Measurements from ENCODE around the gene TENM4. TPM values are rescaled to one million over a fixed set of nuclear protein-coding genes. Genes with fewer than 3 reads are reported as not detected.

The TENM4 gene
- total RNA-seq, 2 donors from 2014 or later = 68.2 to 130 TPM

DNA sequence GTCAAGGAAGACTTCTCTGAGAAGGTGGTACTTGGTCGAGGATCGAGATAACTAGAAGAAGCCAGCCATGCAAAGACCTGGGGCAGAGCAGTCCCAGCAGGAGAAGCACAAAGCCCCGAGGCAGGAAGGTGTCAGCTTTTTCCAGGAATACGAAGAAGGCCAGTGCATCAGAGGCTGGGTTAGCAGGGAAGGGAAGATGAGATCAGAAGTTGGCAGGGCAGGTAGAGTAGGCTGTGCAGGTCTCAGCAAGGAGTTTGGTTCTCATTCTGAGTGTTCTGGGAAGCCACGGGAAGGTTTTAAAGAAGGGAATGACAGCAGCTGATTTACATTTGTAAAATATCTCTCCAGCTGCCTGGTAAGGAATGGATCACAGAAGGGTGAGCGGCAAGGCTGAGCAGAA is 111.3 kb downstream of the TENM4 start:
- H3K27me3 Mint-ChIP-seq (ENCODE audit: insufficient read depth) = no peaks in the 10 kb centered on the region
- H3K27ac Mint-ChIP-seq = no peak overlapping the region
- H3K9me3 ChIP-seq (ENCODE audit: control insufficient read depth, low read length) = no peaks in the 10 kb centered on the region
- H3K4me1 ChIP-seq (ENCODE audit: control insufficient read depth, insufficient read depth, low read length) = no peaks in the 10 kb centered on the region
- no peak overlapping the region for H3K4me3 ChIP-seq (ENCODE audit: low read length)
- H3K27me3 ChIP-seq (ENCODE audit: control insufficient read depth, insufficient read depth, low read length, poor library complexity, severe bottlenecking) = no peaks in the 10 kb centered on the region
- TF ChIP-seq, protein P1, sequence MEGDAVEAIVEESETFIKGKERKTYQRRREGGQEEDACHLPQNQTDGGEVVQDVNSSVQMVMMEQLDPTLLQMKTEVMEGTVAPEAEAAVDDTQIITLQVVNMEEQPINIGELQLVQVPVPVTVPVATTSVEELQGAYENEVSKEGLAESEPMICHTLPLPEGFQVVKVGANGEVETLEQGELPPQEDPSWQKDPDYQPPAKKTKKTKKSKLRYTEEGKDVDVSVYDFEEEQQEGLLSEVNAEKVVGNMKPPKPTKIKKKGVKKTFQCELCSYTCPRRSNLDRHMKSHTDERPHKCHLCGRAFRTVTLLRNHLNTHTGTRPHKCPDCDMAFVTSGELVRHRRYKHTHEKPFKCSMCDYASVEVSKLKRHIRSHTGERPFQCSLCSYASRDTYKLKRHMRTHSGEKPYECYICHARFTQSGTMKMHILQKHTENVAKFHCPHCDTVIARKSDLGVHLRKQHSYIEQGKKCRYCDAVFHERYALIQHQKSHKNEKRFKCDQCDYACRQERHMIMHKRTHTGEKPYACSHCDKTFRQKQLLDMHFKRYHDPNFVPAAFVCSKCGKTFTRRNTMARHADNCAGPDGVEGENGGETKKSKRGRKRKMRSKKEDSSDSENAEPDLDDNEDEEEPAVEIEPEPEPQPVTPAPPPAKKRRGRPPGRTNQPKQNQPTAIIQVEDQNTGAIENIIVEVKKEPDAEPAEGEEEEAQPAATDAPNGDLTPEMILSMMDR (conservative IDR thresholded peaks at IDR 0.05) = no peak
- peaks cover 4% of the 10 kb centered on the region for H3K36me3 Mint-ChIP-seq (ENCODE audit: low read depth)
- H3K9ac ChIP-seq (ENCODE audit: extremely low read depth, low read length, poor library complexity, severe bottlenecking) = no peak overlapping the region
- H3K9me3 Mint-ChIP-seq = no peaks in the 10 kb centered on the region
- peaks cover 35% of the 10 kb centered on the region for H3K4me1 Mint-ChIP-seq
- no peak overlapping the region for H3K27ac ChIP-seq (ENCODE audit: low read depth, low read length)
- WGBS, 2 experiments (ENCODE audit: insufficient coverage in 1 of 2, insufficient read length in 1 of 2) = 73 to 89% methylated on average over 5 to 6 of the region's 6 CpGs
- H3K4me3 Mint-ChIP-seq = no peak overlapping the region
- no peaks in the 10 kb centered on the region for H3K36me3 ChIP-seq (ENCODE audit: control insufficient read depth, insufficient read depth, low read length)
- DNase-seq = no peak

DNA sequence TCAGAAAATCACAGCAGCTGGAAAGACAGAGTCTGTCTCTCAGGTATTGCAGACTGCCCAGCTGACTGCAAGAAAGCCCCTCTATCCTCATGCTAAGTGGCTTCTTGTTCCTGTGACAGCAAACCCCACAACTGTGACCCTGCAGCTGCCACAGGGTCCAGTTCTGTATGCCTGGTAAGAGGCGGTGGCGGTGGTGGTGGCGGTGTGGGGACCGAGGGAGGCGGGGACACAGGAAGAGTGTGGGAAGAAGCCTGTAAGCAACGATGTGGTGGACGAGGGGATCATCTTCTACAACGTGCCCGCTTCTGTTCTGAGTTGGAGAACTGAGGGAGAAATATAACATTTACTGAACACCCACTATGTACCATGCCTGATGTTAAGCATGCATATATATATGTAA is 112.4 kb downstream of the TENM4 start:
- Histone ChIP-seq H3K27ac (ENCODE audit: low read depth, low read length) (no peak overlapping the region), H3K4me3 (ENCODE audit: low read length) (no peak overlapping the region), H3K9ac (ENCODE audit: extremely low read depth, low read length, poor library complexity, severe bottlenecking) (no peak overlapping the region), H3K9me3 (ENCODE audit: control insufficient read depth, low read length) (no peaks in the 10 kb centered on the region), H3K4me1 (ENCODE audit: control insufficient read depth, insufficient read depth, low read length) (no peaks in the 10 kb centered on the region), H3K36me3 (ENCODE audit: control insufficient read depth, insufficient read depth, low read length) (no peaks in the 10 kb centered on the region), H3K27me3 (ENCODE audit: control insufficient read depth, insufficient read depth, low read length, poor library complexity, severe bottlenecking) (no peaks in the 10 kb centered on the region)
- H3K27me3 Mint-ChIP-seq (ENCODE audit: insufficient read depth) = no peaks in the 10 kb centered on the region
- H3K9me3 Mint-ChIP-seq = no peaks in the 10 kb centered on the region
- 86% methylated on average over 9 of the region's 9 CpGs; no CpG with 5 or more reads in 1 of the 2 experiments for WGBS, 2 experiments (ENCODE audit: insufficient coverage in 1 of 2, insufficient read length in 1 of 2)
- TF ChIP-seq, protein P1 (conservative IDR thresholded peaks at IDR 0.05) = no peak
- H3K27ac Mint-ChIP-seq = no peak overlapping the region
- H3K36me3 Mint-ChIP-seq (ENCODE audit: low read depth) = peaks cover 4% of the 10 kb centered on the region
- no peak overlapping the region for H3K4me3 Mint-ChIP-seq
- H3K4me1 Mint-ChIP-seq = peaks cover 29% of the 10 kb centered on the region
- DNase-seq = no peak

DNA sequence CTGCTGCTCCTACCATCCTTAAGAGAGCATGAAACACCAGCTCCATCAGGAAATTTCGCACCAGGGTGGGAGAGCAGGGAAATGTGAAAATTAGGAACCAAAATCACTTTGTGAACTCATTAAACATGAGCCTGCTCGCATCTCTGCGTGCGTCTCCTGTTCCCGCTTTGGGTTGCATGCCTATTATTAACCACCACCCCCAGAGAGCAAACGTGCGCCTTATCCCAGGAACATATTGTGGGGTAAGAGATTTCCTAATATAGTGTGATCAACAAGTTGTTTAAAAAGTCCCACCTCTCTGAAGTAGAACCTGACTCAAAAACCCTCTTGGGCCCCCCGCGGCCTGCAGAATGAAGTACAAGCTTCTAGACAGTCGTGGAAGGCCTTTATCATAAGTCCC is 115.0 kb downstream of the TENM4 start:
- H3K36me3 ChIP-seq (ENCODE audit: control insufficient read depth, insufficient read depth, low read length) = no peaks in the 10 kb centered on the region
- peaks cover 20% of the 10 kb centered on the region for H3K4me1 Mint-ChIP-seq
- no peak overlapping the region for H3K27ac ChIP-seq (ENCODE audit: low read depth, low read length)
- no peak overlapping the region for H3K9ac ChIP-seq (ENCODE audit: extremely low read depth, low read length, poor library complexity, severe bottlenecking)
- DNase-seq = no peak
- H3K36me3 Mint-ChIP-seq (ENCODE audit: low read depth) = peaks cover 4% of the 10 kb centered on the region
- no peak overlapping the region for H3K27ac Mint-ChIP-seq
- no peaks in the 10 kb centered on the region for H3K4me1 ChIP-seq (ENCODE audit: control insufficient read depth, insufficient read depth, low read length)
- H3K27me3 ChIP-seq (ENCODE audit: control insufficient read depth, insufficient read depth, low read length, poor library complexity, severe bottlenecking) = no peaks in the 10 kb centered on the region
- 99 to 100% methylated on average over 2 to 10 of the region's 10 CpGs for WGBS, 2 experiments (ENCODE audit: insufficient coverage in 1 of 2, insufficient read length in 1 of 2)
- H3K4me3 Mint-ChIP-seq = no peak overlapping the region
- no peaks in the 10 kb centered on the region for H3K27me3 Mint-ChIP-seq (ENCODE audit: insufficient read depth)
- no peak overlapping the region for H3K4me3 ChIP-seq (ENCODE audit: low read length)
- no peaks in the 10 kb centered on the region for H3K9me3 Mint-ChIP-seq
- no peaks in the 10 kb centered on the region for H3K9me3 ChIP-seq (ENCODE audit: control insufficient read depth, low read length)
- TF ChIP-seq, protein P1 (conservative IDR thresholded peaks at IDR 0.05) = no peak

Data from endodermal cell (in vitro differentiated cells).